Right renal pelvis (tissue), 4 donors: Measurements from ENCODE around the gene CCDC142. TPM values are rescaled to one million over a fixed set of nuclear protein-coding genes. Genes with fewer than 3 reads are reported as not detected.

Source experiments
- DNase-seq, 4 donors: peaks; one replicate each; pipeline ENCODE4 v3.0.0-alpha.2; 2013; ENCODE audit warnings: low read depth in 4 of 4, low spot score in 3 of 4, missing footprints in 1 of 4
- polyA plus RNA-seq, 4 donors: library from polyadenylated mRNA; unstranded; fragments of 120-200 nt; gene quantifications; one replicate each; pipeline ENCODE4 v1.2.1, GENCODE V29; 2013; ENCODE audit not compliant: insufficient read length in 4 of 4

CCDC142 gene
- polyA plus RNA-seq, 4 donors, result 8.0 to 12.1 (median 10.1) TPM

DNA sequence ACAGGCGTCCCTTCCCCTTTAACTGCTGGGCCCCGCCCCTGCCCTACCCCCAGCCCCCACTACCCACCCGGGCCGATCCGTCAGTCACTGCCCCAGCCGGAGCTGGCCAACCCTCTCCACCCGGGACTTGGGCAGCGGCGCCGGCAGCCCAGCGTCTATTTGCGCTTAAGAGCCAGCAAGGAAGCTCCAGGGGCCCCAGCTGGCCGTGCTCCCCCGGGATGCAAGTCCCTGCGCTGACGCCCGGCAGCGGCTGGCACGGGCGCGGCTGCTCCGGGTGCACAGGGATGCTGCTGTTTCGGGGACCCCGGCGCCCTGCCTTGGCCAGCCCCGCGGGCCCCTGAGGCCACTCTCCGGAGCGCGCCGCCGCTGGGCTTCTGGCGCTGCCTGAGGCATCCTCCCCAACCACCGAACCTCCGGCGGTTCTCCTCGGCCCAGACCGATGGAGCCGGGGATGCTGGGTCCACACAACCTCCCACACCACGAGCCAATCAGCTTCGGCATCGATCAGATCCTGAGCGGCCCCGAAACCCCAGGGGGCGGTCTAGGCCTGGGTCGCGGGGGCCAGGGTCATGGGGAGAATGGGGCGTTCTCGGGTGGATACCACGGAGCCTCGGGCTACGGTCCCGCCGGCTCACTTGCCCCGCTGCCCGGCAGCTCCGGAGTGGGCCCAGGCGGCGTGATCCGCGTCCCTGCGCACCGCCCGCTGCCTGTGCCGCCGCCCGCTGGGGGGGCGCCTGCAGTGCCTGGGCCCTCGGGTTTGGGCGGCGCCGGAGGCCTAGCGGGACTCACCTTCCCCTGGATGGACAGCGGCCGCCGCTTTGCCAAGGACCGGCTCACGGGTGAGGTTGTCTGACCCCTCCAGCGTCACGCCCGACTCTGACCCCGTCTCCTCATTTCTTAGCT is 31.8 kb upstream of the CCDC142 start, which contains the start of gene TLX2:
Gene TLX2 (plus strand): TSS at position 83 of the 903 bp plus-strand sequence. CDS start 357 bp downstream, at position 440.
- no peak for DNase-seq

DNA sequence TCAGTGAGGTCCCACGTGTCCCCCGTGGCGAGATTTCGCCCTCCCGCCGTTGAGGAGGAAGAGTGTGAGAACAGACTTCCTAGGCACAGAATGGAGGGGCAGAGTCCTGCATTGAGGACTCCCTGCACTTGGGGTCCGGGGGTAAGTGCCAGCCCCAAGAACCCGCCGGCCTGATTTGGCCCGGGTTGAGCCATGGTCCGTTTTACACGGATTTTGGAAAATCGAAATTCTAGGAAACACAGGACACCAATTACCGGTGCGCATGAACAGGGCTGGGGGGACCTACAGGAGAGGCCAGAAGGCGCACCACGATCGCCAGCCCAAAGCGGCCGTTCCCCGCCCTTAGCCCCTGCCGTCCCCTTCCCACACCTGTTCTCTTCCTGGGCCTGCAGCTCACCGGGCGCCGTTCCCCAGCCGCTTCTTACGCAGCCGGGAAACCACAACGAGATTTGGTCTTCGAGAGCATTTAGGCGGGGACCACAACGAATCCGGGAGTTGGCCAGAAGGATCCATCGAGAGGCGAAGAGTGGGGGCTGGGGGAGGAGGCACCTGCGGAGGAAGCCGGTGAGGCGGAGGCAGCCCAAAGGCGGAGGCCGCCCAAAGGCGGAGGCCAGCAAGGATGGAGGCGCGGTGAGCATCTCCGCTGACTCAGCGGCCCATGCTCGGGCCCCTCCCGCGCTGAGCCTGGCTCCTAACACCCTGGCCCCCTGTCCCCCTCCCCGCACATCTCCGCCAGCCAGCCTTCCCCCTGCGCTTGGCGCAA is 31.0 kb upstream of the CCDC142 start:
- DNase-seq, result no peak

DNA sequence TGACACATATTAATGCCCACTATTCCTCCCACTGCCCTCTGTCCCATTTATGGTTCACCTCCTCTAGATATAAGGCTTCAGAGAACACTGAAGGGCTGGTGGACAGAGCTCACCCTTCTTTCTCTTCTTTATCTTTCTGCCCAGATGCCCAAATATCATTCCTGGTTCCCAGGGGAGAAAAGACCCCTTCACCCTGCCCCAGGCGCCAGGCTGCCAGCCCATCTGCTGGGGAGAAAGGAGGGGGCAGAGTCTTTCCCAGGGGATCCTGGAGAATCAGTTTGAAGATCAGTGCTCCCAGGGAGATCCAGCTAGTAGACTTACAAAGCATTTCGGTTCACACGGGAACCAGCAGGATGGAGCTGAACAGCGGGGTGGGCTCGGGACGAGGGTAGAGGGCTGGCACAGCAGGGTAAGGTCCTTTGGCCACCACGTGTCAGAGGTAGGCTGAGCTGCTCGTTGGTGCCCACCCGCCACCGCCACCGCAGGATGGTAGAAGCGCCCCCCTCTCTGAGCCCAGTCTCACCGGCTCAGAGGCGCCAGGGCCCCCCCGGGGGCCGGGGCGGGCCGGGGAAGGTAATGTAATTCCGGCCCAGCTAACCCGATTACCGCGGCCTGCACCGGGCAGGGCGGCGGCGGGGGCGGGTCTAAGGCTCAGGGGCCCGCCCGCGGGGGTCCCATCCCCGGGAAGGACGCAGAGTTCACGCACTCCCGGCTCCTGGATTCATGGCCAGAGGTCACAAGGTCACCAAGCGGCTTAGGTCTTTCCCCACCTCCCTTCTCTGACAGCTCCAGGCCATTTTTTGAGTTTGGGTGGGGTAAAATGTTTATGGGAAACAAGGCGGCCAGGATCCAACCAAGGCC is 30.2 kb upstream of the CCDC142 start:
- no peak for DNase-seq

DNA sequence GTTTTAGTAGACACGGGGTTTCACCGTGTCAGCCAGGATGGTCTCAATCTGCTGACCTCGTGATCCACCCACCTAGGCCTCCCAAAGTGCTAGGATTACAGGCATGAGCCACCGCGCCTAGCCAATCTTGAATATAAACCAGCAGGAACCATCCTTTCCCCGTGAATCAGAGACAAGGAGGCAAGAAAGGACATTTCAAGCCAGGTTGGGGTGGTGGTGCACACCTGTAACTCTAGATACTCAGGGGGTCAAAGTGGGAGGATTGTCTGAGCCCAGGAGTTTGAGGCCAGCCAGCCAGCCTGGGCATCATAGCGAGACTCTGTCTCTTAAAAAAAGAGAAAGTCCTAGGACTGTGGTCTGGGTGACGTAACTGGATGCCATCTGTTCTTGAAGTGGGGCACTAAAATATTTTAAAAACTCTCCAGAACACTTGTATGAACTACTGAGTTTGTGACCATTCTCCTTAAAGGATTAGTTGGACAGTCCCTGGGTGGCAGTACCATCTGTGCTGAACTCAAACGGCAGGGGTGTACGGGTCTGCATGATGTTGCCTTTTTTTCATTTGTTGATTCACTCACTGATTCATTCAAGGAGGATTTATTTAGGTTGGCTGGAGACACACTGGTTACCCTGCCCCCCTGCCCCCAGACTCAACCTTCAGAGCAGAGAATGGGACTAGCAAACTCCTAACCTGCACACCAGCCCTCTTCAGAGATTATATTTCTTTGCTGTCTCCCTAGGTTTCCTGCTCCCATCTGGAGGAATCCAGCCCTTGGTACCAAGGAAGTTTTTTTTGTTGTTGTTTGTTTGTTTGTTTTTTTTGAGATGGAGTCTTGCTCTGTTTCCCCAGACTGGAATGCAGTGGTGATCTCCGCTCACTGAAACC is 28.5 kb upstream of the CCDC142 start:
- no peak for DNase-seq

DNA sequence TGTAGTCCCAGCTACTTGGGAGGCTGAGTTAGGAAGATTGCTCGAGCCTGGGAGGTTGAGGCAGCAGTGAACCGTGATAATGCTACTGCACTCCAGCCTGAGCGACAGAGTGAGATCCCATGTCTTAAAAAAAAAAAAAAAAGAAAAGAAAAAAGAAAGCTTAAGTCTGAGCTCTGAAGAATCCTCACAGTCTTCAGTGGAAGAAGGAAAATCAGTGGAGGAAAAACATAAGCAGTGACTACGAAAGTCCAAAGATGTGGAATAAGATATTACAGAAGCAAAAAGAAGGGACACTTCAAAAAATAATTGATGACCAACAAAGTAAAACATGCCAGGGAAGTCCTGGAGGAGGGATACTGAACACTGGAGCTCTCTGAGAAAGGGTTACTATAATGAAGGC is 27.5 kb upstream of the CCDC142 start:
- DNase-seq, result no peak

DNA sequence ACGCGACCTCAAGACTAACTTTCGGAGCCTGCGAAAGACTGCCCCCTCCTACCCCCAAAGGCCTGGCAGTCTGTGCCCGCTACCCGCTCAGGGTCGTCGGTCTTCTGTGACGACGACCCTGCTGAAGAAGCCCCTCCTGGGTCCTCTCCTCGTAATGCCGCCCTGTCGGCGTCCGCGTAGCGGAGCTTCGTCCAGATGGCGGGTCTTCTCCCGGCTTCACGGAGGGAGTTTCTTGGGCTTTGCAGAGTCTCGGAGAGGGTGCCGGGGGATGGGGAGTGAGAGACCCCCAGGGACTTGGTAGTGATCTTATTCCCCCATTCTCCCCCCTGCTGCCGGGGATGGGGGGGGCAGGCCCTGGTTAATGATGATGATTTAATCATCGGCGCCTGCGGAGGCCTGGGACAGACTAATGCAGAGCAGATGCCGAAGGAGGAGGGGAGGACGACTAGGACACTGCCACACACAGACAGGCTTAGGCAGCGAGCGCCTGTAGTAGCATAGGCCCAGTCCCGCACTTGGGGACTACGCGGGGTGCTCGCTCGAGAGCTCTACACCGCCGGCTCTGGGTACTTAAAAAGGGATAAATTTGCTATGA is 25.2 kb upstream of the CCDC142 start:
- DNase-seq, result no peak

DNA sequence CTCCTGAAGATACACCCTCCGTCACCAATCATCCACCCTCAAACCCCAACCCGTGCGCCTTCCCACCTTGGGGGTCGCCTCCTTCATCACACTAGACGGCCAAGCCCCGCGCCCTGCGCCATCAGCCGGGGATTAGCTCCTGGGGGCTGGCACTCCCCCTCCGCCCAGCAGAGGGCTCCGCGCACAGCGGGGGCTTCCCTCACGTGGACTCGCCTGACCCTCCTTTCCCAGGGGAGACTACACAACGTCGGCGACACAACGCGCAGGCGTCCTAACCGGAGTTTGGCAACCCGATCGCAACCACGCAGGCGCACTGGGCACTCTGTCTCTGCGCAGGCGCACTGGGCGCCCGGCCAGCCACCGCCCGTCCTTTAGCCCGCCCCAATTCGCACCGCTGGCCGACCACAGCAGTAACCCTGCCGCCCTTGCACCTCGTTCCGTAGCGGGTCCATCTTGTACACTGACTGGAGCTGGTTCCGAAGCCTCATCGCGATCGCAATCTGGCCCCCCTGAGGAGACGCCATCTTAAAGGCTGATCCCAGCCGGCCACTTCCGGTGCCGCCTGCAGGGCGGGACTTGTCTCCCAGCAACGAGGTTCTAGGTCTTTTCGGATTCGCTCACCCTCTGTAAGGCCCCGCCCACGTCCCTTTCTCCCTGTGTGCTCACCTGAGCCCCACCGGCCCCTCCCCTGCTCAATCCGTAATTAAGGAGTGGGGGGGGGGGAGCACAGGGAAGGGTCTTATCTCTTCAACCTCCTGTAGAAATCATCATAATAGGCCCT is 24.5 kb upstream of the CCDC142 start, which contains the start of gene PCGF1:
Gene PCGF1 (minus strand): TSS at position 551 of the 781 bp plus-strand sequence. CDS start 27 bp downstream, at position 524.
- peak; percentile 97 to 99 (median 98) for DNase-seq

DNA sequence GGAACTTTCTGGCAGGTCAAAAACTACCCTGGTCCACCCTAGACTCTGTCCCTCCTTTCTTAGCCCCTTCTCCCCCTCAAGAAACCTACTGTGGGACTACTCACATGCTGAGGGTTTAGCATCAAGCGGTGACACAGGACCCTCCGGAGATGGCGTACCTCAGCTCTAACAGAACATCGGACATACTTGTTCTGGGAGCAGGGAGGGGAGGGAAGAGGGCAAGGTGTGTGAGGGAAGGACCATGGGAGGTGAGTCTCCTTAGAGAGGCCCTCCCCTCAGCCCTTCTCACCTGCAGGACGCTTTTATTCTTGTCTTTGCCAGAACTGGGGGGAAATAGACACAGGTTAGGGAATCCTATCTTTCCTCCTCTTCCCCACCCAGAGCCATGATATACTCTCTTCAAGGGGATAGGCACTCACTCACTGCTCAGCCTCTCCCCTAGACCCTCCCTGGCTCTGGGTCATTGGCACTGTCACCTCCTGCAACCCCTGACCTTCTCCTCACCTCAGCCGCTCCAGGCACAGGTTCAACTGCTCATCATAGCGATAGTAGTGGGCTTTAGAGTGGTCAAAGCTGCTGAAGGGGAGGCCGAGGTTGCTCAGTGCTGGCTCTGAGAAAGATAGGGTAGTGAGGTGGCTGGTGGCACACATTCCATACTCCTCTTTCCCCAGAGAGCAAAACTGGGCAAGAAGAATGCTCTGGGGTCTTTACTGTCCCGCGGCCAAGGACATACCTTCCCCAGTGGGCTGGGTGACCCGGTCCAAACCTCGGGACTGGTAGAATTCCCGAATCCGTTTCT is 22.8 kb upstream of the CCDC142 start:
- DNase-seq, result no peak

DNA sequence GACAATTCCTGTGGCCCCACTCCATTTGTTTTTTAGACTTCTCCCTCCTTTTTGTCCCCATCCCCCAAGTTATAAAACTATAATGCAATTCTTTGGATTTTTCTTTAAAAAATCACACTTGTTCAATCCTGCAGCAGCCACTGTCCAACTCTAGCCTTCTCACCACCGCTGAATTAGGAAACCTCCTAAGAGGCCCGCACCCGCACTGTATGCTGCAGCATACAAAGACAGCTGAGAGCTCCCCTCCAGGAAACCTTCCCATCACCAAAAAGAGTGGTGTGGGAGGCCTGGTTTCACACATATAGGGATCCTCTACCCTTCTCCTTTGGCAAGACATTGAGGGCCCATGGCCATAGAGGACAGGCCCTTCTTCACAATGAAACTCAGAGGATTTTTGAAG is 21.8 kb upstream of the CCDC142 start:
- no peak for DNase-seq

DNA sequence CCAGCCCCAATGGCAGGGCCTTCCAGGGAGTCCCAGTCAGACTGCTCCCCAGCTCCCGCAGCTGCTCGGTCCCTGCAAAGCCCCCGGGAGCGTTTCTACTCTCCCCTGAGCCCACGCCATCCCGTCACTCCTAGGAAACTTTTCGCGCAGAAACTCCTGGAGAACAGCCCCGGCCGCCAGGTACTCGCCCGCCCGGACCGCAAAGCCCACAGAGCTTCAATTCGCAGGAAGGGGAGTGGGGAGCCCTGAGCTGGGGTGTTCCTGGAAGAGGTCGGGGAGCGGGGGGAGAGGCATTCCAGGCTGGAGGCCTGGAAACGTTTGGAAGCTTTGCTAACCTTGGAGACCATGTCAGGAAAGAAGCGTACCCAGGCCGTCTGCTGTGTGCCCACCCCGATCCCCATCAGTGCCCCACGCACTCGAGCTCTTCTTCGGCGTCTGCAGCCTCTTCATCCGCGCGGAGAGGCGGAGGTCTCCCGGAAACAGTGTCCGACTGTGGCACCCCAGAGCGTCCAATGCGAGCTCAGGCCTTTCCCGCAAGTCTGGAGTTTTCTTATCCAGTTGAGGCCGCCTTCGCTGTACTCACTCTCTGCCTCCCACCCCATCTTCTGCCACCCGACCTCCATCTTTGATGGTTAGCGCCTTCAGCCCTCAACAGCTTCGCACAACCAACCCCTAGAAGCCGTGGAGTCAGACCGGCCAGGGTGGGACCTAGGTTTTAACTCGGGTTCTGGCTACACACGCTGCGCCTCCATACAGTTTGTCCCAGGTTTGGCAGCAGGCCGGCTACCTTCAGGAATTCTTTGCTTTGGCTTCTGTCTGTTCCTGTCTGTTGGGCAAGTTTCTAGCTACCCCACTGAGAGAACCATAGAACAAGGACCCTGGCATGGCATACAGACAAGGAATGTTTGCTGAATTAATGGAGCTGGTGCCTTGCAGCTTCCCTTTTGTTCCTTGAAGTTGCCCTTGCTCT is 21.0 kb upstream of the CCDC142 start:
- no peak for DNase-seq

DNA sequence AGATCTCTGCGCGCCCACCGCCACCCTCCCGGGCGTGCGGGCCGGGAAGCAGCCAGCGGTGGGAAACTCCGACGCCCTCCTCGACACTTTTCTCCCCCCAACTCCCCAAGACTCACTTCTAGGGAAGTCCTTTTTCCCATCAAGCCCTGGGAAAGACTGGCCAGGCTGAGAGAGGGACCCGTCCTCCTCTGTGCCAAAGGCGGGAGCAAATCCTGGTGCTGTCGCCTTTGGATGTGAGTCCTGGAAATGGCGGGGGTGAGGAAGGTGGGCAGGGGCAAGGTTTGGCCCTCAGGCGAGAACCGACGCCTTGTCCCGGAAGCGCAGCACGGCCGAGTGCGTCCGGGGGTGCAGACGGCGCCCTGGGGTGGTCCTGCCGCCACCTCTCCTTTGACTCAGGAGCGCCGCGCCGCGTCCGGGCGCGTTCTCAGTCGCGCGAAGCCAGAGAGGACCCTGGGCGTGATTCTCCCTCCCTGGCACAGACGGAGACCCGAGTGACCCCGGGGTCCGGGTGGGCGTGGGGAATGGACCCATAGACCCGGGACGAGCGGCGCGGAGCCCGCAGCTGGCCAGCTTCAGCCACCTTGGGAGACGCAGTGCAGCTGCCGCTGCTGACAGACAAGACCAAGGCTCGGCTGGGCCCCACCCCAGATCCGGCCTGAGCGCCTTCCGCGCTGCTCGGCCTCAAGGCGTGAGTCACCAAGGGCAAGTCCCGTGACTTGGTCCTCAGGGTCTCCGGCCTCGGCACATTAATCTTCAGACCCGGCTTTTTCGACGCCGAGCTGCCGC is 20.1 kb upstream of the CCDC142 start:
- DNase-seq, result no peak

DNA sequence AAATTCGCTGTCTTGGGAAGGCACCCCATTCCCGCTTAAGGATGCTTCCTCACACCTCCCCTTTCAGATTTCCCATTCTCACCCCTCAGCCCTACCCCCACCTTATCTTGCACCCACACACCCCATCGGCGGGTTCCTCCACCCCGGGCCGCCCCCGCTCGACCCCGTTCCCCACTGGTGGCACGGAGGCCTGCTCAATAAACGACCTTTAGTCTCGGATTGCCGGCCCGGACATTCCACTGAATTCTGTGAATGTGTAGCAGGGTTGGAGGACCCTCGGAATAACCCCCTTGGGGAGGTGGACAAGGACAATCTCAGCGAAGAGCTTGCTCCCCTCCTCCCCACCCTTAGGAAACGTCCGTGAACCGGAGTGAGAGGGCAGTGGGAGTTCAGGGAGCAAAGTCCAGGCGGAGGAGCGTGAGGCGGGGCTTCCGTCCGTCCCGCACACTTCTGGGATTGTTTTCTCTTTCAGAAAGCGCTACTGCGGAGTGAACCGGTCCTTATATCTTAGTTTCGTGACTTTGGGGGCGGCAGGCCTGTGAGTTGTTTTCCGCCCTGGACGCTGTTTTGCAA is 19.4 kb upstream of the CCDC142 start:
- no peak for DNase-seq

DNA sequence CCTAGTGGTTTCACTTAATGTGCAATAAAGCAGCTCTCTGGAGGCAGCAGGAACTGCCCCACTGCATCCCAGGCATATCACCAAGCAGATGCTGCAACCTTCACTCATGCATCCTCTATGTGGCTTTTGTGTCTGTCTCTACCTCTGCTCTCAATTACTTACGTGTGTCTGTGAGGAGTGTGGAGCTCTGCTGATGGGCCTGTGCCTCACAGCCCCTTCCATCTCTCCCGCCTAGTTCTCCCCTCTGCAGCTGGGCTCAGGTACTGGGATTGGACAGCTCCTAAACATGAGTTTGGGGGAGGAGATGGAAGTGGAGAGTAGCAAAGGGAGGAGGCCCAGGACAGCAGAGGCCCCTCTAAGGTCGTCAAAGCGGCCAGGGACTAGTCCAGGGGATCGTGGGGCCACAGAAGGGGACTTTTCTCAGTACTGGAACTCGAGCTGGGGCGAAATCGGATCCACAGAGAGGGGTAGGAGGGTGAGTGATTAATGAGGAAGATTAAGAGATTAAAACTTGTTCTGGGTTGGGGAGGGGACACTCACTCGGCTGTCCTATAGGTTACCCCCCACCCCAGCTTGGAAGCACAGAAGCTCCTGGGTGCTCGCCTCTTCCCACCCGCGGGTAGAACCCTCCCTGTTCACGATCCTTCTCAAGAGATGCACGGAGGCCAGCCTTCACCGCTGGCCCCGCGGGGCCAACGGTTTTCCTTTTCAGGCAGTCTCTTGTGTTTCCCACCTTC is 18.7 kb upstream of the CCDC142 start:
- no peak for DNase-seq

DNA sequence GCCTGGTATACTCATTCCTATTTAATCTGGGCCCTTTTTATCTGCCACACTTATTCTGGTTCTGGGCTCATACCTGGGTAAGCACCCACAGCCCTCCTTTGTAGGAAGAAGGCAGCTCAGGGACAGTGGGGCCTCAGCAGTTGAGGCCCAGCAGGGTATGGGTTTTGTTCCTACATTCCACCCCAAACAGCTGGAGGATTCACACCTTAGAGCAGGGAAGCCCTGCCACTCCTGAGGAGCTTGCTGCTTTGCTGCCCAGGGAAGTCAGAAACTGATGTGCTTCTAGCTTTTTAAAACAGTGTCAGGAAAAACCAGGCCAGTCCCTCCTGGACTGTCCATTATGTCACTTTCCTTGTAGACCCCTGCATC is 17.8 kb upstream of the CCDC142 start:
- DNase-seq, result no peak
